Measurements from ENCODE around the gene THSD8.
"Not testable (repeated sequence)": the region's sequence is repeated elsewhere in the genome, so short reads cannot be mapped to it uniquely, and the experiment has no call there.

Gene THSD8

GRCh38 chr19:12792051-12792852 is 9.6 kb upstream of the THSD8 start:
- peak in 43 of 51 donors; percentile 19 to 77 (median 52) for DNase-seq

- peak in 8 of 51 donors; percentile 37 to 66 (median 42) for DNase-seq
Observed at GRCh38 chr19:12792853-12793289, 9.0 kb upstream of the THSD8 start.

GRCh38 chr19:12793290-12794195 is 8.3 kb upstream of the THSD8 start:
- DNase-seq, result peak; percentile 39 to 96 (median 90)

GRCh38 chr19:12794196-12794941 is 7.5 kb upstream of the THSD8 start:
- no peak for DNase-seq

DNA sequence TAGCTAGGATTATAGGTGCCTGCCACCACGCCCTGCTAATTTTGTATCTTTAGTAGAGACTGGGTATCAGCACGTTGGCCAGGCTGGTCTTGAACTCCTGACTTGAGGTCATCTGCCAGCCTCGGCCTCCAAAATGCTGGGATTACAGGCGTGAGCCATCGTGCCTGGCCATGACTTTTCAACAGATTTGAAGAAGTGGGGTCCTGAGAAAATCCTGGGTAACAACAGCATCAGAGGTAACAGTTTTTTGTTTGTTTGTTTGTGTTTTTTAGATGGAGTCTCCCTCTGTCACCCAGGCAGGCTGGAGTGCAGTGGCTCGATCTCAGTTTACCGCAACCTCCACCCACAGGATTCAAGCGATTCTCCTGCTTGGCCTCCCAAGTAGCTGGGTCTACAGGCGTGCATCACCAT is 6.9 kb upstream of the THSD8 start:
- DNase-seq, result no peak

- peak in 45 of 51 donors; percentile 15 to 80 (median 52) for DNase-seq
Observed at GRCh38 chr19:12796146-12797071, 5.5 kb upstream of the THSD8 start.

GRCh38 chr19:12797141-12797587 is 4.7 kb upstream of the THSD8 start:
- DNase-seq, result no peak

DNA sequence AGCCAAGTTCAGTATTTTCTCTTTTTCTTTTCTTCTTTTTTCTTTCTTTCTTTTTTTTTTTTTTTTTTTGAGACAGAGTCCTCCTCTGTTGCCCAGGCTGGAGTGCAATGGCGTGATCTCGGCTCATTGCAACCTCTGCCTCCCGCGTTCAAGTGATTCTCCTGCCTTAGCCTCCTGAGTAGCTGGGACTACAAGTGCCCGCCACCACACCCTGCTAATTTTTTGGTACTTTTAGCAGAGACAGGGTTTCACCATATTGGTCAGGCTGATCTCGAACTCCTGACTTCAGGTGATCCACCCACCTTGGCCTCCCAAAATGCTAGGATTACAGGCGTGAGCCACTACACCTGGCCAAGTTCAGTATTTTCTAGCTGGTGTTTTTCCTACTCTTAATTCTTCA is 4.3 kb upstream of the THSD8 start:
- not testable (repeated sequence) for DNase-seq

- DNase-seq, result no peak
Observed at GRCh38 chr19:12799742-12800465, 2.0 kb upstream of the THSD8 start.

DNA sequence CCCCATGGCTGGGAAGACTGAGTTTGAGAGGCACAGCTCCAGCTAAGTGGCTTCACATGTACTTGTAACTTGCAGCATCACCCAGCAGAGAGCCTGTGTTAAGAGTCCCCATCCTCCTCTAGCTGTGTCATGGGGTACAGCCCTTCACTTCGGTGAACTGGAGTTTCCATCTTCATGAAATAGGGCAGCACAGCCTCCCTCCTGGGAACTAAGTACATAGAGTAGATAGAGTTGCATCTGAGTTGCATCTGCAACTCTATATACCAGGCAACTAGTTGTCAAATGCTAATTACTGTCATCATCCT is 1.5 kb upstream of the THSD8 start:
- DNase-seq, result no peak

GRCh38 chr19:12800923-12801465 is 875 bp upstream of the THSD8 start:
- peak in 9 of 51 donors; percentile 21 to 50 (median 30) for DNase-seq

- DNase-seq, result no peak
Observed at GRCh38 chr19:12802267-12803106, 618 bp downstream of the THSD8 start.

- no peak for DNase-seq
Observed at GRCh38 chr19:12804051-12804450, 2.2 kb downstream of the THSD8 start.

DNA sequence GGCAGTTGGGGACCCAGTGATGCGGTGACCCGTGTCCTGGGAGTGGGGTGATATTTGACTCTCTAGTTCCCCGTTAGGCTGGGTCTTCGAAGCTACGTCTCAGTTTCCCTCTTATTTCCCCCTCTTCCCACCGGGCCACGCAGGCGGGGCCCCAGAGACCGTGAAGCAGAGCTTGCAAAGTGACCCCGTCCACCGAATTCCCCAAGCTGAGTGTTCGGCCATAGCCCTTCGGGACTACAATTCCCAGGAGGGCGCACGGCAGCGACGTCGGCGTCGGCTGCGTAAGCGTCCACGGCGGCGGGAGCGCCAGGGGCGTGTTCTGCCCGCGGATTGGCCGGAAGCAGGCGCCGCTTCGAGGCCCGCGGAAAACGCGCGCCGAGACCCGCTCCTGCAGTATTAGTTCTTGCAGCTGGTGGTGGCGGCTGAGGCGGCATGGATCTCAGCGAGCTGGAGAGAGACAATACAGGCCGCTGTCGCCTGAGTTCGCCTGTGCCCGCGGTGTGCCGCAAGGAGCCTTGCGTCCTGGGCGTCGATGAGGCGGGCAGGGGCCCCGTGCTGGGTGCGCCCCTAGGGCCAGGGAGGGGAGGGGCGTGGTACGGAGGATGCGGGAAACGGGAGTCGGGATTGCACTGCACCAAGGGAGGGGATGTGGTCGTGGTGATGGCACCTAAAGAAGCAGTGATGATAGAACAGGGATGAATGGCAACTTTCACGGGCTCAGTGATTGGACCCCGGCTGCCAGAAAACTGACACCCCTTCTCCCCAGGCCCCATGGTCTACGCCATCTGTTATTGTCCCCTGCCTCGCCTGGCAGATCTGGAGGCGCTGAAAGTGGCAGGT is 4.6 kb downstream of the THSD8 start, which contains the start of gene RNASEH2A:
Gene RNASEH2A (plus strand): TSS at position 343 of the 840 bp plus-strand sequence. CDS start 90 bp downstream, at position 433.
- DNase-seq, result peak in 48 of 51 donors; percentile 17 to 92 (median 78)

DNA sequence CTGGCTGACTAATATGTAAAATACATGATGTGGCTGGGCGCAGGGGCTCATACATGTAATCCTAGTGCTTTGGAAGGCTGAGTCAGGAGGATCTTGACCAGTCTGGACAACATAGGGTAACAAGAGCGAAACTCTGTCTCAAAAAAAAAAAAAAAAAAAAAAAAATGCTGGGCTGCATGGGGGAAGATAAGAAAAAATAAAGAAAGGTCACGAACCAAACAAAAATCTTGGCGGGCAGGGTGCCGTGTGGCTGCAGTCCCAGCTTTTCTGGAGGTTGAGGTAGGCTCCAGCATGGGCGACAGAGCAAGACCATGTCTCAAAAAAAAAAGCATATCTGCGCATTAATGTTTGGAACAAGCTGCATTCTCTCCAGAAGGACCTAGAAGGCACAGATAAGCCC is 13.2 kb downstream of the THSD8 start:
- no peak for DNase-seq

DNA sequence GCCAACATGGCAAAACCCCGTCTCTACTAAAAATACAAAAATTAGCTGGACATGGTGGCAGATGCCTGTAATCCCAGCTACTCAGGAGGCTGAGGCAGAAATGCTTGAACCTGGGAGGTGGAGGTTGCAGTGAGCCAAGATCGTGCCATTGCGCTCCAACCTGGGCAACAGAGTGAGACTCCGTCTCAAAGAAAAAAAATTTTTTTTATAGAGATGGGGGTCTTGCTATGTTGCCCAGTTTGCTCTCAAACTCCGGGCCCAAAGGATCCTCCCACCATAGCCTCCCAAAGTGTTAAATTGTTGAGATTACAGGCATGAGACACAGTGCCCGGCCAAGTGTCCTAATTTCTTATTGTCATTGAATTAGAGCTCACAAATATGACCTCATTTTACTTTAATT is 15.3 kb downstream of the THSD8 start:
- DNase-seq, result not testable (repeated sequence)

DNA sequence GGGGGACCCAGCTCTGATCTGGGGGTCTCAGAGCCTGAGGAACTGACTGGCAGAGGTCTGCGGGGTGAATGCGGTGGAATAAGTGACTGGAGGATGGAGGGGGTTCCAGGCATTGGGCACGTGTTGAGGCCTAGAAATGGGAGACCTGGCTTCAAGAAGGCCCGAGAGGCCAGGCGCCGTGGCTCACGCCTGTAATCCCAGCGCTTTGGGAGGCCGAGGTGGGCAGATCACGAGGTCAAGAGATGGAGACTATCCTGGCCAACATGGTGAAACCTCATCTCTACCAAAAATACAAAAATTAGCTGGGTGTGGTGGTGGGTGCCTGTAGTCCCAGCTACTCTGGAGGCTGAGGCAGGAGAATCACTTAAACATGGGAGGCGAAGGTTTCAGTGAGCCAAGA is 15.9 kb downstream of the THSD8 start:
- not testable (repeated sequence) for DNase-seq
